Activated gamma-delta T cell treated with anti-CD3 and anti-CD28 coated beads, Interleukin-2, amount 50 U/mL, for 16 hours (primary cell): ENCODE data around the gene RIMBP2.

Experiments used
- DNase-seq: peaks from one replicate; pipeline ENCODE4 v3.0.0-alpha.2; 2020; ENCODE audit warnings: low read depth

Gene RIMBP2

GRCh38 chr12:130362060-130362459 is 354.0 kb downstream of the RIMBP2 start:
- DNase-seq = no peak

- DNase-seq = no peak
These were observed 358.3 kb downstream of the RIMBP2 start for GRCh38 chr12:130357729-130358330.

GRCh38 chr12:130357241-130357640 is 358.9 kb downstream of the RIMBP2 start:
- no peak for DNase-seq

- no peak for DNase-seq
These were observed 359.9 kb downstream of the RIMBP2 start for GRCh38 chr12:130356222-130356621.

GRCh38 chr12:130354407-130354806 is 361.7 kb downstream of the RIMBP2 start:
- DNase-seq = no peak

GRCh38 chr12:130353081-130353480 is 363.0 kb downstream of the RIMBP2 start:
- no peak for DNase-seq

GRCh38 chr12:130351326-130351725 is 364.8 kb downstream of the RIMBP2 start:
- DNase-seq = no peak

- no peak for DNase-seq
These were observed 365.4 kb downstream of the RIMBP2 start for GRCh38 chr12:130350715-130351114.

GRCh38 chr12:130347588-130347987 is 368.5 kb downstream of the RIMBP2 start:
- no peak for DNase-seq
